GM18909 (cell line): Measurements from ENCODE around the gene MKKS.

ENCODE experiments used
- ATAC-seq: cut with Tn5 transposase; IDR thresholded peaks from one replicate; pipeline ENCODE4 v1.9.1; 2021; ENCODE audit warnings: mild to moderate bottlenecking; ENCODE audit not compliant: unreplicated experiment, poor library complexity

The MKKS gene

GRCh38 chr20:10453241-10453640 is 19.2 kb upstream of the MKKS start:
- ATAC-seq: peak; percentile 94

GRCh38 chr20:10449270-10449669 is 15.2 kb upstream of the MKKS start:
- no peak for ATAC-seq

GRCh38 chr20:10448270-10449156 is 14.5 kb upstream of the MKKS start:
- ATAC-seq: no peak

GRCh38 chr20:10447028-10447427 is 13.0 kb upstream of the MKKS start:
- ATAC-seq: peak; percentile 98

GRCh38 chr20:10445758-10446157 is 11.7 kb upstream of the MKKS start:
- no peak for ATAC-seq

GRCh38 chr20:10443936-10444335 is 9.9 kb upstream of the MKKS start:
- ATAC-seq: no peak

GRCh38 chr20:10438217-10438616 is 4.2 kb upstream of the MKKS start:
- no peak for ATAC-seq

GRCh38 chr20:10436053-10436699 is 2.2 kb upstream of the MKKS start:
- ATAC-seq: no peak

- peak; percentile 63 for ATAC-seq
Measured at GRCh38 chr20:10434832-10435812, 1.1 kb upstream of the MKKS start, which contains the start of gene SLX4IP. Gene SLX4IP, plus strand, starts transcription at chr20:10435305. Its CDS starts 22,900 bp downstream, at chr20:10458205.

GRCh38 chr20:10434467-10434831 is 427 bp upstream of the MKKS start:
- ATAC-seq: peak; percentile 42

GRCh38 chr20:10433014-10433622 is 904 bp downstream of the MKKS start:
- ATAC-seq: no peak

- ATAC-seq: no peak
Measured at GRCh38 chr20:10432079-10432478, 1.9 kb downstream of the MKKS start.

GRCh38 chr20:10430704-10431103 is 3.3 kb downstream of the MKKS start:
- ATAC-seq: no peak

GRCh38 chr20:10430000-10430466 is 4.0 kb downstream of the MKKS start:
- ATAC-seq: no peak

- no peak for ATAC-seq
Measured at GRCh38 chr20:10429443-10429981, 4.5 kb downstream of the MKKS start.

- ATAC-seq: no peak
Measured at GRCh38 chr20:10428008-10428407, 6.0 kb downstream of the MKKS start.

GRCh38 chr20:10427060-10427692 is 6.8 kb downstream of the MKKS start:
- no peak for ATAC-seq

- ATAC-seq: peak; percentile 83
Measured at GRCh38 chr20:10423735-10424134, 10.3 kb downstream of the MKKS start.

- no peak for ATAC-seq
Measured at GRCh38 chr20:10419550-10420133, 14.4 kb downstream of the MKKS start.
